NCI-H1436 treated with DMSO at 0.1 percent for 48 hours (cell line): ENCODE measurements around the gene PPP5C.
A peak's percentile ranks its signal among the peaks of the same experiment; 100 is the strongest.
"Not testable (repeated sequence)": the region's sequence is repeated elsewhere in the genome, so short reads cannot be mapped to it uniquely, and the experiment has no call there.

Source experiments
- DNase-seq: peaks from one replicate; lab custom pipeline; 2025; lab: John Stamatoyannopoulos, UW

PPP5C gene, protein sequence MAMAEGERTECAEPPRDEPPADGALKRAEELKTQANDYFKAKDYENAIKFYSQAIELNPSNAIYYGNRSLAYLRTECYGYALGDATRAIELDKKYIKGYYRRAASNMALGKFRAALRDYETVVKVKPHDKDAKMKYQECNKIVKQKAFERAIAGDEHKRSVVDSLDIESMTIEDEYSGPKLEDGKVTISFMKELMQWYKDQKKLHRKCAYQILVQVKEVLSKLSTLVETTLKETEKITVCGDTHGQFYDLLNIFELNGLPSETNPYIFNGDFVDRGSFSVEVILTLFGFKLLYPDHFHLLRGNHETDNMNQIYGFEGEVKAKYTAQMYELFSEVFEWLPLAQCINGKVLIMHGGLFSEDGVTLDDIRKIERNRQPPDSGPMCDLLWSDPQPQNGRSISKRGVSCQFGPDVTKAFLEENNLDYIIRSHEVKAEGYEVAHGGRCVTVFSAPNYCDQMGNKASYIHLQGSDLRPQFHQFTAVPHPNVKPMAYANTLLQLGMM

DNA sequence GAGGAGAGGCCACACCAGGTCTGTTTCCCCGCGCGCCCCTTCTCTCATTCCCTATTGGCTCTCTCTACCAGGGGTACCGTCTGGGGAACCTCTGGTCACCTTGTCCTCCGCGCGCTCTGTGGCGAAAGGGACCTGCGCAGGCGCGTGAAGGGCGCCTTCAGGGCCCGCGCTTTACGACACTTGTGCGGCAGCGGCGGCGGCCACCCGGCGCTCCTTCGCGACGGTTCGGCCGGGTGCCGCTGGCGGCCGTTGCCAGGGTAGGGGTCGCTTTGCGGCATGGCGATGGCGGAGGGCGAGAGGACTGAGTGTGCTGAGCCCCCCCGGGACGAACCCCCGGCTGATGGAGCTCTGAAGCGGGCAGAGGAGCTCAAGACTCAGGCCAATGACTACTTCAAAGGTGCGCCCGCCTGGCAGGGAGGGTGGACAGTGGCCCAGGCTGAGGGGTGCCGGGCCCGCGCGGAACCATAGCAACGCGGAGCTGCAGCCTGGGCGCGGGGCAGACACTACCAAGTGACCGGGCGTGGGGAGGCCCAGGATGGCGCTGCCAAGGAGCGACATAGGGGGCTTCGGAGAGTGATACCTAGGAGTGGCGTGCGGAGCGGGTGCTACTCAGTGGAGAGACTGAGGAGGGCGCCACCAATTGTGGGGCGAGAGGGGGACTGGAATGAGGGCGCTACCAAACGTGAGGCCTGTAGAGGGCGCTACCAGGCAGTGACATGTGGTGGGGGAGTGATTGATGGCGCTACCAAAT, at the start of gene PPP5C:
PPP5C (plus strand) TSS at position 267 of the 751 bp plus-strand sequence; CDS start at position 277, 10 bp downstream.
- DNase-seq: peak; percentile 76

DNA sequence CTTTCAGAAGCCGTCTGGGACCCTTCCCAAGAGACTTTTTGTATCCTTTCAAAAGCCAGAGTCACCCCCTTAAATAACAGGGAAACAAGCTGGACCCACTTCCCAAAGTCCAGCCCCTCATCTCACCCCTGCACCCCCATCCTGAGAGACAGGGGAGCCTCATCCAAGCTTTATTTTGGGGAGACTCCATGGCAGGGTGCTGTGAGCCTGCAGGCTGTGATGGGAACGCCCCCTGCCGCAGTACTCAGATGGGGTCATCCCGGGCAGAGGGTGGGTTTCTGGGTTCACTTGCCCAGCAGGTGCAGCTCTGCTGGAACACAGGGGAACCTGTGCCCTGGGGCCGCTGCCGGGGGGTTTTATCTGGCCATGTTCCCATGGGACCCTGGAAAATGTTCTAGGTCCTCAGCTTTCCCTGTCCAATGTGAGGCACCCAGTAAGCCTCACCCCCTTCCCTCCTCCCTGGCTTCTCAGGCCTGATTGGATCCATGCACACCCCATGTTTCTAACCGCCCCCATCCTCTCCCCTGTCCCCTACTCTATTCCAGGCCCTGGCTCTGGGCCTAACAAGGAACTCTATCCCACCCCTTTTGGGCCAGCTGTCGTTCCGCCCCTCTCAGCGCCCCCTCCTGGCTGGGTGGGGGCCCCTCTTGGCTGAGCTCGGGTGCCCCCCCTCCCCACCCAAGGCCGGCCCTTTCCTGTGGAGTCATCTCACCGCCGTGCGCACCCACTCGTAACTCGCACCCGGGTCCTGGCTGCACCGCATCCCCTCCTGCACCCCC, 49.0 kb upstream of the PPP5C start:
- no peak for DNase-seq

DNA sequence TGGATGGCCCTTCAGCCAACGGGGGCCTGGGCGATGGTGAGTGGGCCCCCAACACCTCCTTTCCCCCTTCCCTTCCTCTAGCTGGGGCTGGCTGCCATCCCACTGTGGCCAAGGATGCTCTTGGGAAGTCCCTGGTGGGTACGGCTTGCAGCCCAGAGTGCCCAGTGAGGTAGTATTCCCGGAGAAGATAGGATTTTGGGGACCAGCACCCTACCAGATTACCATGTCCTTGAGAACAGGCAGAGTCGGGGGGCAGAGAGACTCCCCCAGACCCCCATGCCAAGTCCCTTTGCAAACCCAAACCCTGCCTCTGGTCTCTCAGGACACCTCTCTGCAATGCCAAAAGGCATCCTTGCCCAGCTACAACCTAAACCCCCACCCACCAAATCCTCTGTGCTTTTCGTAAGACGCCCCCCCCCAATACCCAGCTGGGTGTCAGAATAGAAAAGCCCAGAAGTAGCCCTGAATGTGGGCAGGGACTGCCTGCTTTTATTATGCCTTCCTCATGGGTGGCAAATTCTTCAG, 48.3 kb upstream of the PPP5C start:
- no peak for DNase-seq

DNA sequence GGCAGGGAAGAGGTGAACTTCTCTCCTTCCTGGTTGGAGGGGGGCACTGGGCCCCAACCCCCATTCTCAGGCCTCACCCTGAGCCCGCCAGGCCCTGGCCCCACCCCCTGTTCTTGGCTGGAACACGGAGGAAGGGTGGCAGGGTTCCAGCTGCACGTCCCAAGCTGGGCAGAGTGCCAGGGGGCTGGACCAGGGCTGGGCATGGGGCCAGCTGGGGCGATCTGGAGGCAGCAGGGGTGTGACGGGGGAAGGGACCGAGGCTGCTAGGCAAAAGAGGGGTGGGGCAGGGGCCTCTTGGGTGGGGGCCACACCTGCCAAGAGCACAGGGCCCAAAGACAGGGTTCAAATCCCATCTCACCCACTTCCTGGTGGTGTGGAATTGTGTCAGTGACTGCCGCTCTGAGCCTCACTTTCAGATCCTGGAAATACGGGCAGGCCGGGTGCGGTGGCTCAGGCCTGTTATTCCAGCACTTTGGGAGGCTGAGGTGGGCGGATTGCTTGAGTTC, 47.8 kb upstream of the PPP5C start:
- peak; percentile 47 for DNase-seq

DNA sequence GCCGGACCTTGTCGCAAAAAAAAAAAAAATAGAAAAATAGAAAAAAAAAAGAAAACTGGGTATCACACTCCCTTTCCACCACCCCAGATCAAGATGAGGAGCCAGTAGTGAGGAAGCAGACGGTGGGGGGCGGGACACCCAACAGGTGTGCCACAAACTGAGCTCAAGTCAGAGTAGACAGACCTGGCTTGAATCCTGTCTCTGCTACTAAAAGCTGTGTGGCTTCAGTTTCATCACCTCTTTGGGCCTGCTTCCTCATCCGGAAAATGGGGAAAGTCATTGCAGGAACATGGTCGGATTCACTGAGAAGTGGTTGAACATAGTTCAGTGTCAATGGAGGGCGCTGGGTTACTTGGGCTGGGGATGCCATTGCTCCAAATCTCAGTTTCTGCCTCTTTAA, 47.2 kb upstream of the PPP5C start:
- no peak for DNase-seq

DNA sequence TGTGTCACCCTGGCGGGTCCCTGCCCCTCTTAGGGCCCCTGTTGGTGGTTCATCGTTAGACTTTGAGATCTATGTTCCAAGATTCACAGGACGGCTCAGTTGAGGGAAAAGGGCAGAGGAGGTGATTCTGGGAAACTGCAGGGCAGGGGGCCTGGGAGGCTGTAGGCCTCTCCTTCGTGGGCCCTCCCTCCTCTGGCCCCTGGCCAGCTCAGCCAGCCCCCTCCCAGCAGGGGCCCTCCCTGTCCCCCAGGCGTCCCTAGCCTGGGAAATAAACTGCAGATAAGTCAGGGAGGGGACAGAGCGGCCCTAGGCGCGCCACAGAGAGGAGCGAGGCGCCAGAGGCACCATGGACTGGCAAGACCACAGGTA, 43.6 kb upstream of the PPP5C start:
- DNase-seq: no peak

DNA sequence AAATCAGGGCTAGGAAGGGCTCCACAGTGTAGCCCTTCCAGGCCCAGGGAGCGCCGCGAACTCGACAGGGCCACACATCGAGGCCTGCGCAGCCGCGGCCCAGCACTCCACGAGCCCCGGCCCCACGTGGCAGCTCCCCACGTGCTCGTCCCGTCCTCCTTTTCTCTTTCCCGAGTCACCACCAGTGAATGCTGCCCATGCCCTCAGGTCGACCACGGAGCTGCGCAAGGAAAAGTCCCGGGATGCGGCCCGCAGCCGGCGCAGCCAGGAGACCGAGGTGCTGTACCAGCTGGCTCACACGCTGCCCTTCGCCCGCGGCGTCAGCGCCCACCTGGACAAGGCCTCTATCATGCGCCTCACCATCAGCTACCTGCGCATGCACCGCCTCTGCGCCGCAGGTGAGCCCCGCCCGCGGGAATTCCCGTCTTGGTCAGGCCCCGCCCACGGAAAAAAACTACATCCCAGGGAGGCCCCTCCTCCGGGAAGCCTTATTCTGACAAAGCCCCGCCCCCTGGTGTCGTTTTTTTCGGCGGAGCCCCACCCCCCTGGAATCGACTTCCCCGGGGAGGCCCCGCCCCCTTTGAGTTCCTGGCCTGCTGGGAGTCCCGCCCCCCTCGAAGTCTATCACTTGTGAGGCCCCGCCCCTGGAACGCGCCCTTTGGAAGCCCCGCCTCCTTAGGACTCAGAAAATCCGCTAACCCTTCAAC, 43.0 kb upstream of the PPP5C start:
- DNase-seq: no peak

DNA sequence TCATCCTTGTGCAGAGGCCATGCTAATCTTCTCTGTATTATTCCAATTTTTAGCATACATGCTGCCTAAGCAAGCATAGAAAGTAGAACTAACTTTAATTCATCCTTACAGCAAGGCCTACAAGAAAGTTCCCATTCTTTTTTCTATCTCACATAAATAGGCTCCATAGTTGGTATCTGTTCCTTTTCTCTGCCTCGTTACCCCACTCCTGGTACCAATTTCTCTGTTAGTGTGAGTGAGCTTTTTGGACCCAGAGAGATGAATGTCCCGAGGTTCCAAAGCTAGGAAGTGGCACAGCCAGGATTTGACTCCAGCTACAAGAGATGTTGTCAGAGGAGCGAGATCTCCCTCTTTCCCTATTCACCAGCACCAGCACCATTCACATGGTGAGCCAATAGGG, 40.4 kb upstream of the PPP5C start:
- no peak for DNase-seq

DNA sequence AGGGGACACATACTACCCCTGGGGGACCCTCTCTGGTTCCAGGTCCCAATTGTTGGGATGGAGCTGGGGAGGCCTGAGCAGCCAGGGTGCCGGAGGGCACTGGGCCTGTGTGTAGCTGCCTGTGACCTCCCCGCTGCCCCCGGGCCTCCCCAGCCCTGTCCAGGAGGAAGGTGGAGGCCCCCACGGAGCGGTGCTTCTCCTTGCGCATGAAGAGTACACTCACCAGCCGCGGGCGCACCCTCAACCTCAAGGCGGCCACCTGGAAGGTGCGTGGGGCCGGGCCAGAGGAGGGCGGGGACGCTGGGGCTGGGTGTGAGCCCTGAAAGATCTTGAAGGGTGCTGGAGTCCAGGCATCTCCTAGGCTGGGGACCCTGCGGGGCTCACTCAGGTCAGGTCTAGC, 38.4 kb upstream of the PPP5C start:
- DNase-seq: no peak

DNA sequence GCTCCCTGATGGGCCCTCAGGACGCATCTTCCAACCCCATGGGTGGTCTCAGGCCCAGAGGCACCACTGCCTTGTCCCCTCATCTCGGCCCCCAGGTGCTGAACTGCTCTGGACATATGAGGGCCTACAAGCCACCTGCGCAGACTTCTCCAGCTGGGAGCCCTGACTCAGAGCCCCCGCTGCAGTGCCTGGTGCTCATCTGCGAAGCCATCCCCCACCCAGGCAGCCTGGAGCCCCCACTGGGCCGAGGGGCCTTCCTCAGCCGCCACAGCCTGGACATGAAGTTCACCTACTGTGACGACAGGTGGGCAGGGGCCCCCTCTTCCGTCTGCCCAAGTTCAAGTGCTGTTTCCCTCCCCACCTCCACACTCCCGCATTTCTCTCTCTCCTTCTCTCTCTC, 37.8 kb upstream of the PPP5C start:
- DNase-seq: no peak

DNA sequence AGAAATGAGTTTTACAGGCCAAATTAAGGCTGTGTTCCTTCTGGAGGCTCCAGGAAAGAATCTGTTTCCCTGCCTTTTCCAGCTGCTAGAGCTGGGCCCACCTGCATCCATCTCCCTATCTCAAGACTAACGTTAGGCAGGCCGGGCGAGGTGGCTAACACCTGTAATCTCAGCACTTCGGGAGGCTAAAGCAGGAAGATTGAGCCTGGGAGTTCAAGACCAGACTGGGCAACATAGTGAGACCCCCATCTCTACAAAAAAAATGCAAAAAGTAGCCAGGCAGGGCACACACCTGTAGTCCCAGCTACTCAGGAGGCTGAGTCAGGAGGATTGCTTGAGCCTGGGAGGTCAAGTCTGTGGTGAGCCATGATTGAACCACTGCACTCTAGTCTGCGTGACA, 35.4 kb upstream of the PPP5C start:
- DNase-seq: no peak

DNA sequence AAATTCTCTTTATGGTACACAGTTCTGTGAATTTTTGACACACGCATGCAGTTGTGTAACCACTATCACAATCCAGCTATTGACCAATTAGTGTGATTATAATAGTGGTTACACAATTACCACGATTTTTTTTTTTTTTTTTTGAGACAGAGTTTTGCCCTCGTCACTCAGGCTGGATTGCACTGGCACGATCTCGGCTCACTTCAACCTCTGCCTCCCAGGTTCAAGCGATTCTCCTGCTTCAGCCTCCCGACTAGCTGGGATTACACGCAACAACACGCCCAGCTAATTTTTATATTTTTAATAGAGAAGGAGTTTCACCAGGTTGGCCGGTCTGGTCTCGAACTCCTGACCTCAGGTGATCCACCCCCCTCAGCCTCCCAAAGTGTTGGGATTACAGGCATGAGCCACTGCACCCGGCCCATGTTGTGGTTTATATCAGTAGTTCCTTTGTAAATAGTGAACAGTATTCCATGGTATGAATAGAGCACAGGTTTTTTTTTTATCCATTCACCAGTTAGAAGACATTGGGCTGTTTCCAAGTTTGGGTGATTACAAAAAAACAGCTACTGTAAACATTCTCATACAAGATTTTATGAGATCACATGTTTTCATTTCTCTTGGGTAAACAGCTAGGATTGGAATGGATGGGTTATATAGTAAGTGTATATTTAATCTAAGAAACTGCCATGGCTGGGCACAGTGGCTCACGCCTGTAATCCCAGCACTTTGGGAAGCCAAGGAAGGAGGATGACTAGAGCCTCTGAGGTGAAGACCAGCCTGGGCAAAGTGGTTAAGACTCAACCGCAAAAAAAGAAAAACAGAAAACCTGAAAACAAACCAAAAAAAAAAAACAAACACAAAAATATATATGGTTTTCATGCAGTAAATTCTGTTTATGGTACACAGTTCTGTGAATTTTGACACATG, 33.1 kb upstream of the PPP5C start:
- DNase-seq: not testable (repeated sequence)

DNA sequence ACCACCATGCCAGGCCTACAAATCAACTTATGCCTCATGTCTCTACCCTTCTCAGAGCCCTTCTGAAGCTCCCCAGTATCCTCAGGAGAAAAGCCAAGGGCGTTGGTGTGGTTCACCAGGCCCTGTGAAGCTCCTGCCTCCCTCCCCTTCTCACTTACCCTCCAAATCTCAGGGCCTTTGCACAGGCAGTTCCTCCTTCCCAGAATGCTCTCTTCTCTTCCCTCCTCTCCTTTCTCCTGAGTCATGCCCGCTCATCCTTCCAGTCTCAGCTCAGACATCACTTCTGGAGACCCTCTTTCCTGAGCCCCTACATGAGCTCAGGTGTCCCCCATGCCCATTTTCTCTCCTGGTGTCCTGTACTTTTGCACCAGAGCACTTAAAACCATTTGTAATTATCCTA, 29.5 kb upstream of the PPP5C start:
- DNase-seq: no peak

DNA sequence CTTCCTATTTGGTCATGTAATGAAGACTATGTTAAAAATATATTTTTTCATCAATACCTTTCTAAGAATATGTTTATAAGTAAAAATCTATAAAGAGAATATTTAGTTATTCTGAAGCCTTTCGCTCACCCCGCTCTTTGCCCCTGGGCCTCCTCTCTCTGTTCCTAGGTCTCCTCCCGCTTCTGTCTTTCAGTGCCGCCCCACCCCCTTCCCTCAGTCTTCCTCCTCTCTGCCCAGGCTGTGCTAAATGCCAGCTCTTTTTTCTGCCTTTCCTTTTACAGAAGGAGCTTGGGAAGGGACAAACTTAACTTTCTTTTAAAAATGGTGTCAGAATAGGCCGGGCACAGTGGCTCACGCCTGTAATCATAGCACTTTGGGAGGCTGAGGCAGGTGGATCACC, 27.3 kb upstream of the PPP5C start:
- DNase-seq: no peak

DNA sequence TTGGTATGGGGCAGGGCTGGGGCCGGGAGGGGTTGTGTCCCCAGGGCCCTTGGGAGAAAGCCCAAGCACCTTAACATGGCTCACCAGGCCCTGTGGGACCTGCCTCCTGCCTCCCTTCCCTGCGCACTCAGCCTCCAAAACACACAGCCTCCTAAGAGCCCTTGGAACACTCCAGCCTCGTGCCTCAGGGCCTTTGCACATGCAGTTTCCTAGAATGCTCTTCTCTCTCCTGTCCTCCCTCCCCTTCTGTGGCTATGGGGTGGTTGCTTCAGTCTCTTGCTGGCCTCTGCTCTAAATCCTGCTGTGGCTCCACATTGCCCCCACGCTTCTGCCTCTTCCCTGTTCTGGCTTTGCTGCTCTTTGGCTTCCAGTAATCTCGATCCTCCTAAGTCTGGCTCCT, 26.3 kb upstream of the PPP5C start:
- DNase-seq: no peak

DNA sequence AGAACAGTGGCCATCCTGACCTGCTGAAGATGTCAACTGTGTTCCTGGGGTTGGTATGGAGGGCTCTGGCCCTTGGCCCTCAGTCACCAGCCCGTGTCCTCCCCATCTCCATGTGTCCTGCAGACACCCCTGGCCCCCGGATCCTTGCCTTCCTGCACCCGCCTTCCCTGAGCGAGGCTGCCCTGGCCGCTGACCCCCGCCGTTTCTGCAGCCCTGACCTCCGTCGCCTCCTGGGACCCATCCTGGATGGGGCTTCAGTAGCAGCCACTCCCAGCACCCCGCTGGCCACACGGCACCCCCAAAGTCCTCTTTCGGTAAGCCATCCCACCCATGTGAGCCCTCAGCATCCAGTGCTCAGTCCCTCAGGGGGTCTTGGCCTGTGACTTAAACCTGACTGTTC, 25.2 kb upstream of the PPP5C start:
- DNase-seq: no peak

DNA sequence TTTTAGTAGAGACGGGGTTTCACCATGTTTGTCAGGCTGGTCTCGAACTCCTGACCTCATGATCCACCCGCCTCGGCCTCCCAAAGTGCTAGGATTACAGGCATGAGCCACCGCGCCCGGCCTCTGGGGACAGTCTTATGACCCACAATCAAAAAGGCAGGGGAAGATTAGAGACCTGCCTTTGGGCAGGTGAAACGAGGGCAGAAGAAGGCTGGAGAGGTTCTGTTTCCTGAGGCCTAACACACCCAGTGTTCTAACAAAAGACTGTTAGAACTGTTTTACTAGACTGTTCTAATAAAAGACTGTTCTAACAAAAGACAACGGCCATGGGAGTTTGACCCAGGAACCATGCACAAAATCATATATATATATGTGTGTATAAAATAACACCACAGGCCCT, 23.7 kb upstream of the PPP5C start:
- DNase-seq: not testable (repeated sequence)

DNA sequence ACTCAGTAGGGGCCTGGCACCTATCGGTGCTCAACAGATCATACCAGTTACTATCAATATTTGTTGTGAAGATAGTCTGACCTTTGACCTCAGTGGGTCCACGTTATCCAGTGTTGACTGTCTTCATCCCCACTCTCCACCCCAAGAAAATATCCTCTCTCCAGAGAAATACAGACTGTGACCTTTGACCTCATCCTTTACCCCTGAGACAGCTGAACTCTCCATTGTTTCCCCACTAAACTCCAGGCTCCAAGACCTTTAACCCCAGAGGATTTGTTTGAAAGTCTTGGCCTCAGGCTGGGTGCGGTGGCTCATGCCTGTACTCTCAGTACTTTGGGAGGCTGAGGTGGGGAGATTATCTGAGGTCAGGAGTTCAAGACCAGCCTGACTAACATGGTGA, 22.6 kb upstream of the PPP5C start:
- no peak for DNase-seq

DNA sequence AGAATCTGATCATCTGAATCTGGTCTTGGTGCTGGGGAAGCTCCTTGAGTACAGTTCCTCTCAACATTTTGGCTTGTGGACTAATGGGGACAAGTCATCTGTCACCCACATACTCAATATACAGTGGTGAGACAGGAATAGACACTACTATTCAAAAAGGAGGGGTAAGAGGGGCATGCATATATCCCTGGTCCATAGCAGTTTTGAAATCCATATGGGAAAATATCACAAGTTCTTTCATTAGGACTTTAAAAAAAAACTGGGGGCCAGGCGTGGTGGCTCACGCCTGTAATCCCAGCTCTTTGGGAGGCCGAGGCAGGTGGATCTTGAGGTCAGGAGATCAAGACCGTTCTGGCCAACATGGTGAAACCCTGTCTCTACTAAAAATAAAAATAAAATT, 20.3 kb upstream of the PPP5C start:
- DNase-seq: no peak

DNA sequence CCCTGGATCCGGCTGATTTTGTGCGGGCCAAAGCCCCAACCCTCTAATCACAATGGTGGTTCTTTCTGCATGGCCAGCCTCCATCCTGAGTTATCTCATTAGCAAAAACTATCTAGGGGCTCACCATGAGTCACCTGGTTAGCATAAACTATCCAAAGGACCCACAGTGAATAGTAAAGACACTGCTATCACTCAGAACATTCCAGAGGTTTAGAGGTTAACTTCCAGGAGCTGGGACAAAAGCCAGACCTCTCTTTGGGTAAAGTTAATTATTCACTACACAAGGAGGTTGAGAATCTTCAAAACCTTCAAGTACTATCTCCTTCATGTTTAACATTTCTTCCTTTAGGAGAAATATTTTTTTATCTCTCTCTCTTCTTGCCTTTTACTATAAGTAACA, 18.8 kb upstream of the PPP5C start:
- no peak for DNase-seq
